RKO (cell line): ENCODE measurements around the gene TGFBR3.

ENCODE experiments used
- DNase-seq: peaks from one replicate; pipeline ENCODE4 v3.0.0-alpha.2; 2016; ENCODE audit warnings: low spot score

The TGFBR3 gene

GRCh38 chr1:91732291-91733107 is 153.5 kb downstream of the TGFBR3 start:
- peak; percentile 39 for DNase-seq

GRCh38 chr1:91731815-91732214 is 154.1 kb downstream of the TGFBR3 start:
- no peak for DNase-seq

- DNase-seq = no peak
These were observed 154.9 kb downstream of the TGFBR3 start for GRCh38 chr1:91730801-91731732.

GRCh38 chr1:91729621-91730358 is 156.2 kb downstream of the TGFBR3 start:
- DNase-seq = no peak

- no peak for DNase-seq
These were observed 158.2 kb downstream of the TGFBR3 start for GRCh38 chr1:91727763-91728162.

- DNase-seq = no peak
These were observed 159.8 kb downstream of the TGFBR3 start for GRCh38 chr1:91725989-91726721.

- DNase-seq = no peak
These were observed 160.3 kb downstream of the TGFBR3 start for GRCh38 chr1:91725618-91725988.

- DNase-seq = no peak
These were observed 161.3 kb downstream of the TGFBR3 start for GRCh38 chr1:91724644-91725043.

- DNase-seq = no peak
These were observed 161.7 kb downstream of the TGFBR3 start for GRCh38 chr1:91724231-91724630.

- no peak for DNase-seq
These were observed 165.9 kb downstream of the TGFBR3 start for GRCh38 chr1:91720044-91720443.

- DNase-seq = no peak
These were observed 167.1 kb downstream of the TGFBR3 start for GRCh38 chr1:91718877-91719276.

GRCh38 chr1:91718368-91718767 is 167.6 kb downstream of the TGFBR3 start:
- DNase-seq = no peak

- DNase-seq = no peak
These were observed 168.1 kb downstream of the TGFBR3 start for GRCh38 chr1:91717839-91718238.

- DNase-seq = no peak
These were observed 169.6 kb downstream of the TGFBR3 start for GRCh38 chr1:91716339-91716738.

GRCh38 chr1:91715416-91716000 is 170.4 kb downstream of the TGFBR3 start:
- DNase-seq = no peak

GRCh38 chr1:91714867-91715381 is 171.0 kb downstream of the TGFBR3 start:
- no peak for DNase-seq

- DNase-seq = no peak
These were observed 172.7 kb downstream of the TGFBR3 start for GRCh38 chr1:91712981-91713841.

- no peak for DNase-seq
These were observed 173.6 kb downstream of the TGFBR3 start for GRCh38 chr1:91712393-91712792.

GRCh38 chr1:91711504-91712247 is 174.3 kb downstream of the TGFBR3 start:
- no peak for DNase-seq
